ENCODE measurements around the gene DSG1.

Gene DSG1

GRCh38 chr18:31356025-31356424 is 38.1 kb downstream of the DSG1 start:
- no peak overlapping the region for H3K4me3 ChIP-seq (ENCODE audit: low read length)
- H3K4me1 ChIP-seq (ENCODE audit: control insufficient read depth, insufficient read depth, low read length) = no peaks in the 10 kb centered on the region
- H3K36me3 ChIP-seq (ENCODE audit: control insufficient read depth, insufficient read depth, low read length) = no peaks in the 10 kb centered on the region
- H3K27me3 ChIP-seq (ENCODE audit: control insufficient read depth, insufficient read depth, low read length) = no peaks in the 10 kb centered on the region
- H3K27ac ChIP-seq (ENCODE audit: low read depth, low read length) = no peak overlapping the region
- no peak overlapping the region for H3K9ac ChIP-seq (ENCODE audit: low read length)

- no peak overlapping the region for H3K4me3 ChIP-seq (ENCODE audit: low read length)
- no peak overlapping the region for H3K9ac ChIP-seq (ENCODE audit: low read length)
- no peaks in the 10 kb centered on the region for H3K36me3 ChIP-seq (ENCODE audit: control insufficient read depth, insufficient read depth, low read length)
- no peaks in the 10 kb centered on the region for H3K27me3 ChIP-seq (ENCODE audit: control insufficient read depth, insufficient read depth, low read length)
- no peak overlapping the region for H3K27ac ChIP-seq (ENCODE audit: low read depth, low read length)
- H3K4me1 ChIP-seq (ENCODE audit: control insufficient read depth, insufficient read depth, low read length) = no peaks in the 10 kb centered on the region
Measured at GRCh38 chr18:31364190-31364589, 46.2 kb downstream of the DSG1 start.

GRCh38 chr18:31369478-31369877 is 51.5 kb downstream of the DSG1 start:
- Histone ChIP-seq H3K4me3 (ENCODE audit: low read length) (no peak overlapping the region), H3K27ac (ENCODE audit: low read depth, low read length) (no peak overlapping the region), H3K9ac (ENCODE audit: low read length) (no peak overlapping the region), H3K27me3 (ENCODE audit: control insufficient read depth, insufficient read depth, low read length) (no peaks in the 10 kb centered on the region), H3K4me1 (ENCODE audit: control insufficient read depth, insufficient read depth, low read length) (no peaks in the 10 kb centered on the region), H3K36me3 (ENCODE audit: control insufficient read depth, insufficient read depth, low read length) (no peaks in the 10 kb centered on the region)

GRCh38 chr18:31371989-31372388 is 54.0 kb downstream of the DSG1 start:
- H3K36me3 ChIP-seq (ENCODE audit: control insufficient read depth, insufficient read depth, low read length) = no peaks in the 10 kb centered on the region
- no peak overlapping the region for H3K4me3 ChIP-seq (ENCODE audit: low read length)
- no peaks in the 10 kb centered on the region for H3K27me3 ChIP-seq (ENCODE audit: control insufficient read depth, insufficient read depth, low read length)
- no peaks in the 10 kb centered on the region for H3K4me1 ChIP-seq (ENCODE audit: control insufficient read depth, insufficient read depth, low read length)
- H3K27ac ChIP-seq (ENCODE audit: low read depth, low read length) = no peak overlapping the region
- H3K9ac ChIP-seq (ENCODE audit: low read length) = no peak overlapping the region

GRCh38 chr18:31373641-31374040 is 55.7 kb downstream of the DSG1 start:
- H3K27ac ChIP-seq (ENCODE audit: low read depth, low read length) = no peak overlapping the region
- no peak overlapping the region for H3K4me3 ChIP-seq (ENCODE audit: low read length)
- no peaks in the 10 kb centered on the region for H3K27me3 ChIP-seq (ENCODE audit: control insufficient read depth, insufficient read depth, low read length)
- H3K36me3 ChIP-seq (ENCODE audit: control insufficient read depth, insufficient read depth, low read length) = no peaks in the 10 kb centered on the region
- H3K9ac ChIP-seq (ENCODE audit: low read length) = no peak overlapping the region
- no peaks in the 10 kb centered on the region for H3K4me1 ChIP-seq (ENCODE audit: control insufficient read depth, insufficient read depth, low read length)

- no peaks in the 10 kb centered on the region for H3K27me3 ChIP-seq (ENCODE audit: control insufficient read depth, insufficient read depth, low read length)
- H3K4me1 ChIP-seq (ENCODE audit: control insufficient read depth, insufficient read depth, low read length) = no peaks in the 10 kb centered on the region
- no peak within 1 kb of the TSS for H3K27ac ChIP-seq (ENCODE audit: low read depth, low read length)
- H3K9ac ChIP-seq (ENCODE audit: low read length) = no peak within 1 kb of the TSS
- H3K4me3 ChIP-seq (ENCODE audit: low read length) = no peak within 1 kb of the TSS
- H3K36me3 ChIP-seq (ENCODE audit: control insufficient read depth, insufficient read depth, low read length) = no peaks in the 10 kb centered on the region
Measured at GRCh38 chr18:31376477-31376876, 58.5 kb downstream of the DSG1 start, which contains the start of gene DSG4. TSS of gene DSG4 (plus strand) at chr18:31376777. CDS start at chr18:31376912, 135 bp downstream.

- Histone ChIP-seq H3K9ac (ENCODE audit: low read length) (no peak overlapping the region), H3K4me3 (ENCODE audit: low read length) (no peak overlapping the region), H3K27ac (ENCODE audit: low read depth, low read length) (no peak overlapping the region), H3K27me3 (ENCODE audit: control insufficient read depth, insufficient read depth, low read length) (no peaks in the 10 kb centered on the region), H3K4me1 (ENCODE audit: control insufficient read depth, insufficient read depth, low read length) (no peaks in the 10 kb centered on the region), H3K36me3 (ENCODE audit: control insufficient read depth, insufficient read depth, low read length) (no peaks in the 10 kb centered on the region)
Measured at GRCh38 chr18:31380912-31381311, 63.0 kb downstream of the DSG1 start.

- no peaks in the 10 kb centered on the region for H3K36me3 ChIP-seq (ENCODE audit: control insufficient read depth, insufficient read depth, low read length)
- no peak overlapping the region for H3K9ac ChIP-seq (ENCODE audit: low read length)
- H3K27ac ChIP-seq (ENCODE audit: low read depth, low read length) = no peak overlapping the region
- no peaks in the 10 kb centered on the region for H3K4me1 ChIP-seq (ENCODE audit: control insufficient read depth, insufficient read depth, low read length)
- no peak overlapping the region for H3K4me3 ChIP-seq (ENCODE audit: low read length)
- H3K27me3 ChIP-seq (ENCODE audit: control insufficient read depth, insufficient read depth, low read length) = no peaks in the 10 kb centered on the region
Measured at GRCh38 chr18:31382107-31382506, 64.1 kb downstream of the DSG1 start.

- Histone ChIP-seq H3K27me3 (ENCODE audit: control insufficient read depth, insufficient read depth, low read length) (no peaks in the 10 kb centered on the region), H3K4me3 (ENCODE audit: low read length) (no peak overlapping the region), H3K4me1 (ENCODE audit: control insufficient read depth, insufficient read depth, low read length) (no peaks in the 10 kb centered on the region), H3K9ac (ENCODE audit: low read length) (no peak overlapping the region), H3K36me3 (ENCODE audit: control insufficient read depth, insufficient read depth, low read length) (no peaks in the 10 kb centered on the region), H3K27ac (ENCODE audit: low read depth, low read length) (no peak overlapping the region)
Measured at GRCh38 chr18:31386741-31387140, 68.8 kb downstream of the DSG1 start.

GRCh38 chr18:31393286-31393685 is 75.3 kb downstream of the DSG1 start:
- Histone ChIP-seq H3K27me3 (ENCODE audit: control insufficient read depth, insufficient read depth, low read length) (no peaks in the 10 kb centered on the region), H3K4me1 (ENCODE audit: control insufficient read depth, insufficient read depth, low read length) (no peaks in the 10 kb centered on the region), H3K36me3 (ENCODE audit: control insufficient read depth, insufficient read depth, low read length) (no peaks in the 10 kb centered on the region), H3K4me3 (ENCODE audit: low read length) (no peak overlapping the region), H3K27ac (ENCODE audit: low read depth, low read length) (no peak overlapping the region), H3K9ac (ENCODE audit: low read length) (no peak overlapping the region)

GRCh38 chr18:31396796-31397612 is 79.0 kb downstream of the DSG1 start:
- Histone ChIP-seq H3K4me1 (ENCODE audit: control insufficient read depth, insufficient read depth, low read length) (no peaks in the 10 kb centered on the region), H3K4me3 (ENCODE audit: low read length) (no peak overlapping the region), H3K27ac (ENCODE audit: low read depth, low read length) (no peak overlapping the region), H3K9ac (ENCODE audit: low read length) (no peak overlapping the region), H3K27me3 (ENCODE audit: control insufficient read depth, insufficient read depth, low read length) (no peaks in the 10 kb centered on the region), H3K36me3 (ENCODE audit: control insufficient read depth, insufficient read depth, low read length) (no peaks in the 10 kb centered on the region)

- Histone ChIP-seq H3K27me3 (ENCODE audit: control insufficient read depth, insufficient read depth, low read length) (no peaks in the 10 kb centered on the region), H3K27ac (ENCODE audit: low read depth, low read length) (no peak overlapping the region), H3K9ac (ENCODE audit: low read length) (no peak overlapping the region), H3K4me1 (ENCODE audit: control insufficient read depth, insufficient read depth, low read length) (no peaks in the 10 kb centered on the region), H3K4me3 (ENCODE audit: low read length) (no peak overlapping the region), H3K36me3 (ENCODE audit: control insufficient read depth, insufficient read depth, low read length) (no peaks in the 10 kb centered on the region)
Measured at GRCh38 chr18:31398191-31398590, 80.2 kb downstream of the DSG1 start.
